Stimulated activated CD8-positive, alpha-beta memory T cell treated with anti-CD3 and anti-CD28 coated beads, Interleukin-15, amount 100 ng/mL, for 24 hours (primary cell): ENCODE data around the gene RNF213.
A peak's percentile ranks its signal among the peaks of the same experiment; 100 is the strongest.

Experiments
- DNase-seq: peaks from one replicate; pipeline ENCODE4 v3.0.0-alpha.2; 2020; ENCODE audit warnings: low read depth

The RNF213 gene

GRCh38 chr17:80260791-80261158 lies at the start of gene RNF213:
TSS of gene RNF213 (plus strand) at chr17:80260852. CDS start at chr17:80263682, 2,830 bp downstream.
- no peak for DNase-seq

DNA sequence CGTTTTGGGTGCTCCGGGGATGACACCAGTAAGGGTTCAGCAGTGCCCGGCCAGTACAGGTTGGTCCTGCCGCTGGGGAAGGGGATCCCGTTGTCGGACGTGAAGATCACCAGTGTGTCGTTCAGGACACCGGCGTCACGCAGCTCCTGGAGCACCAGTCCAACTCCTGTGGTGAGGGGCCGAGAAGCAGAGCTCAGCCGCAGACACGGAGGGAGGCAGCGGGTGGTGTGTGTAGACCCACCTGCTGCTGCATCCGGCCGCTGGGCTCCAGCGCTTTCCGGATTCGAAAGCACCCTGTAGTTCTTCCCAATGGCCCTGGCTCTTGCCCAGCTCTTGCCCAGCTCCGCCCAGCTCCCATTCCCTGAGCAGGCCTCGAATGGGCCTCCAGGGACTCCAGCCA lies 48.5 kb upstream of the RNF213 start:
- DNase-seq = no peak

DNA sequence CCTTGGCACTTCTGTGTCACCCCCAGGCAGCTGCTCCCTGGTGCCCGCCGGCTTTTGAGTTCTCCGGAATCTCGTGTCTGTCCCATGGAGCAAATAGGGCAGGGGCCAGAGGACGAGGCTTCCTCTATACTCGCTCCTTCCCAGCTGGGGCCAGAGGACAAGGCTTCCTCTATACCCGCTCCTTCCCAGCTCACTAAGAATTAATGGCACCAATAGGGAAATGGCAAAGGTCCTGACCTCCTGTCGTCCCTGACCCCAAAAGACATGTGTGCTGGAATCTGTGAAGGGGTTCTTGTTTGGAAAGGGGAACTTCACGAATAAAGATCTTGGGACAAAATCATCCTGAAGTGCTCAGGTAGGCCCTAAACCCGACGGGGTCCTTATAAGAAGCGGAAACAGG lies 48.1 kb upstream of the RNF213 start:
- DNase-seq = no peak

DNA sequence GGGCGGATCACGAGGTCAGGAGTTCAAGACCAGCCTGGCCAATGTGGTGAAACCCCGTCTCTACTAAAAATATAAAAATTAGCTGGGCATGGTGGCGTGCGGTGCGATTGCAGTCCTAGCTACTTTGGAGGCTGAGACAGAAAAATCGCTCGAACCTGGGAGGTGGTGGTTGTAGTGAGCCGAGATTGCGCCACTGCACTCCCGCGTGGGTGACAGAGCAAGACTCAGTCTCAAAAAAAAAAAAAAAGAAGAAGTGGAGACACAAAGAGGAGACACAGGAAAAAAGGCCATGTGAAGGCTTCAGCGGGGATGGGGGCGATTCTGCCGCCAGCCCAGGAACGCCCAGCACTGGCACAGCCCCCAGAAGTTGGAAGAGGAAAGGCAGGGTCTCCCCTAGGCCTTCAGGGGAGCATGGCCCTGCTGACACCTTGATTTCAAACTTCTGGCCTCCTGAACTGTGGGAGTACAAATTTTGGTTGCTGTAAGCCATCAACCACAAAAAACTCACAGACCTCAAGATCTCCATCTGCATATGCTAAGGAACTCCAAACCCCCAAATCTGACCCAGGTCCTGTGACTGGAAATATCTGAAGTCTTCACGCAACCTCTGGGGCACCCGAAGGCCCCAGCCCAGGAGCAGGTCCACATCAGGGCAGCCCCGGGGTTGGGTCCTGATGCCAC lies 47.5 kb upstream of the RNF213 start:
- no peak for DNase-seq

- DNase-seq = no peak
Observed at GRCh38 chr17:80213643-80213975, 47.0 kb upstream of the RNF213 start.

GRCh38 chr17:80214012-80214877 lies 46.4 kb upstream of the RNF213 start:
- no peak for DNase-seq

GRCh38 chr17:80214878-80215210 lies 45.8 kb upstream of the RNF213 start:
- DNase-seq = no peak

DNA sequence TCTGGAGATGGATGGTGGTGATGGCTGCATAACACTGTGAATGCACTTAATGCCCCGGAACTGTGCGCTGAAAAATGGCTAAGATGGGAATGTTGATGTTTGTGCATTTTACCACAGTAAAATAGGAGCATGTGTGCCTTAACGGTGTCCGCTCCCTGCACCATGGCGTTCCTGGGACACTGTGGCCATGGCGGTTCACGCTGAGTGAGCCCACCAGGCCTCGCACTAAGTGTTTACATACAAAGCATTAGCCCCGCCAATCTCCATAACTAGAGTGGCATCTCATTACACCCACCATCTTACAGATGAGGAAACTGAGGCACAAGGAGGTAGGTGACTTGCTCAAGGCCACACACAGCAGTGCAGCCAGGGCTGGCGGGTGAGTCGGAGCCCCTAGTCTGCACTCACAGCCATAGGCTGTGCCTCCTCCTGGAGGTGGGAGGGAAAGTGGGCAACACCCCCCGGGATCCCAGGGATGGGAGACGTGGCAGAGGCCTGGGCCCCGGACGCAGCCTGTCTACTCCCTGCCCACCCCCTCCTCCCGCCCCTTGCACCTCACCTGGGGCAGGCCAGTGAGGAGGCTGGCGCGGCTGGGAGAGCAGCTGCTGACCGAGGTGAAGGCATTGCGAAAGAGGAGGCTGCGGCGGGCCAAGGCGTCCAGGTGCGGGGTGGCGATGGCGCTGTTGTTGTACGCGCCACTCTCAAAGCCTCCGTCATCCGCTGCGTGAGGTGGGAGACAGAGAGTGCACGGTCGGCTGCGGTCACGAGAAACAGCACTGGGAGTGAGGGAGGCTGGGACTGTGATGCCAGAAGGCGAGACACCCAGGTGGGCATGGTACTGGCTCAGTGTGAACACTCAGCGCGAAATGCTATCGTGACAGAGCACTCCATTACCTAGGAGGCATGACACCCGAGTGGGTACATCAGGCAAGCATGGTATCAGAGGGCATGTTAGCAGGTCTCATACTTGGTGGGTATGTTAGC lies 43.9 kb upstream of the RNF213 start:
- no peak for DNase-seq

DNA sequence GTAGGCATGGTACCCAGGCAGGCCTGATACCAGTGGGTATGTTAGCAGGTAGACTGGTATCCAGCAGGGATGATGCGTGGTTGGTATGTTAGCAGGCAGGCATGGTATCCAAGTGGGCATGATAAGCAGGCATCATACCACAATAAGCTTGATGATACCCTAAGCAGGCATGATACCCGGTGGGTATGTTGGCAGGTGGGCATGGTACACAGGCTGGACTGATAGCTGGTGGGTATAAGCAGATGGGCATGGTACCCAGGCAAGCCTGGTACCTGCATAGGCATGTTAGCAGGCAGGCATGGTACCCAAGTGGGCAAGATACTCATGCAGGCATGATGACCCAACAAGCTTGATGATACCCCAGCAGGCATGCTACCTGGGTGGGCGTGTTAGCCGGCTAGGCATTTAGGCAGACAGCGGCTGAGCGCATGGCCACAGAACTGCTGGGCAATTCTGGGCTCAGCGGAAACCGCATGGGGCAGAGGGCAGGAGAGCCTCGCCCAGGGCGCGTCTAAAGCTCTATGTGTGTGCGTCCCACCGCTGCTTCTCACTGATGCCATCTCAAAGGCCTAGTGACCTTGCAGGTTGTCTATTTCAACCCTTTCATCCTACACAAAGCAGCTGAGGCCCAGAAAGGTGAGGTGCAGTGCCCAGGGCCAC lies 42.8 kb upstream of the RNF213 start:
- DNase-seq = no peak

DNA sequence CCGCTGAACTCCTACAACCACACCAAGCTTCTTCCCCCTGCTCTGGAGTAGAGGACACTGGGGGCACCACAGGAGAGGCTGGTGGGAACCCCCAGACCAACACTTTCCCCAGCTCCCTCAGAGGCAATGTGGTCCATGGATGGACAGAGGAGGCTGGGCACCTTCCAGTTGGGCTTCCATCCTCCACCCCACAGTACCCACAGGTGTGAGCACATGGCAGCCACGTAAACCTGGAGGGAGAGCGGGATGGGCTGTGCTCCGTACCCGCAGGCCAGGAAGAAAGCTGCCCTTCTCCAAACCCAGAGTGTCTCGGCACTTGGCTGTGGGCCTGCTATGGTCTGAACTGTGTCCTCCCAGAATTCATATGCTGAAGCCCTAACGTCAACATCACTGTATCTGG lies 42.3 kb upstream of the RNF213 start:
- DNase-seq = no peak

DNA sequence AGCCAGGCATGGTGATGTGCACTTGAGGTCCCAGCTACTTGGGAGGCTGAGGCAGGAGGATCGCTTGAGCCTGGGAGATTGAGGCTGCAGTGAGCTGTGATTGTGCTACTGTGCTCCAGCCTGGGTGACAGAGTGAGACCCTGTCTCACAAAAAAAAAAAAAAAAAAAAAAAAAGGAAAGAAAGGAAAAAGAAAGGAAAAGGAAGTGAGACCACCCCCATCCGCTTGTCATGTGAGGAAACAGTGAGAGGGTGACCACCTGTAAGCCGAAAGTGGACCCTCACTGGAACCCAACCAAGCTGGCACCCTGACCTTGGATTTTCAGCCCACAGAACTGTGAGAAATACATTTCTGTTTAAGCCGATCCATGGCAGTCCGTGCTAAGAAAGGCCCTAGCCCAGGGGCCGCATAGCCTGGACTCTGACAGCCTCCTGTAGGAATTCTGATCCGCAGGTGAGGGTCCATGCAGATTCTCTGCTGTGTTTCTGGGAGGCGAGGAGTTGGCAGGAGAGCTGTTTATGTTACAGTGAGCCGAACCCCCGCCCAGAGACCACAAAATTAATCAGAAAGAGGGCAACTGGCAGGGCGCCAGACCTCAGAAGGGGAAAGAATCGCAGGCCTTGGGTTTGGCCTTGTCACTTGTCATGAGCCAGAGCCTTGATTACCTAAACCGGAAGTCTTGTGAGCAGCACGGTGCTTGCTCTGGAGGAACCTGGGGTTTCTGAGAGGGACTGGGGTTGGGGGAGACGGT lies 41.5 kb upstream of the RNF213 start:
- DNase-seq = peak; percentile 78

GRCh38 chr17:80219763-80220053 lies 40.9 kb upstream of the RNF213 start:
- DNase-seq = no peak

DNA sequence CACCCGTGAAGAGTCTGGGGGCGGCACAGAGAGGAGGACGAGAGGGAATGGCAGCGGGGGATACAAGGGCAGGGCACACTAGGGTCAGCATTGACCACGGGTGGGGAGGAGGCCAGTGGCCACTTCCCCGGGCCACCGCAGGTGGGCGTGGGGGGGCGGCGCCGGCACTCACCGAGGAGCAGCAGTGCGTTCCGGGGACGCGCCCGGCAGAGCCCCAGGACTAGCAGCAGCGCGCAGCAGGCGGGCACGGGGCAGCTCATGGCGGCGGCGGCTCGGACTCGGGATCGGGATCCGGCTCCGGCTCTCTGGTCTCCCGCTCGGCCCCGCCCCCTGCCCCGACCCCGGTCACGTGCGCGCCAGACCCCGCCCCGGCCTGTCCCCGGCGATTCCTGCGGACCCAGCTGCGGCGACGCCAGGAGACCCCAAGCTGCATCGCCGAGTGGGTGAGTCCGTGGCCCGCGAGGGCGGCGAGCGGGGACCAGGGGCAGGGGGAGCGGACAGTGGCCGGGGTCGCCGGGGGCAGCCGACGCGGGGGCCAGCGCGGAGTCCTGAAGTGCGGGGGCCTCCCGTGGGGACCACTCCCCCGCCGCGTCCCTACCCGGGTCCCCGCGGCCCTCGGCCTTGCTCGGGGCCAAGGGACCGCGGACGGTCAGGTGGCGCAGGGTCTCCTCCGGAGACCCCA lies 40.5 kb upstream of the RNF213 start, which contains the start of the genes SGSH and SLC26A11:
TSS of gene SGSH (minus strand) at position 280 of the 682 bp plus-strand sequence. CDS start at position 260, 20 bp downstream.
TSS of gene SLC26A11 (plus strand) at position 374 of the 682 bp plus-strand sequence. CDS start 1,134 bp downstream, outside the sequence.
- peak; percentile 40 for DNase-seq

- no peak for DNase-seq
Observed at GRCh38 chr17:80220736-80221215, 39.9 kb upstream of the RNF213 start.

DNA sequence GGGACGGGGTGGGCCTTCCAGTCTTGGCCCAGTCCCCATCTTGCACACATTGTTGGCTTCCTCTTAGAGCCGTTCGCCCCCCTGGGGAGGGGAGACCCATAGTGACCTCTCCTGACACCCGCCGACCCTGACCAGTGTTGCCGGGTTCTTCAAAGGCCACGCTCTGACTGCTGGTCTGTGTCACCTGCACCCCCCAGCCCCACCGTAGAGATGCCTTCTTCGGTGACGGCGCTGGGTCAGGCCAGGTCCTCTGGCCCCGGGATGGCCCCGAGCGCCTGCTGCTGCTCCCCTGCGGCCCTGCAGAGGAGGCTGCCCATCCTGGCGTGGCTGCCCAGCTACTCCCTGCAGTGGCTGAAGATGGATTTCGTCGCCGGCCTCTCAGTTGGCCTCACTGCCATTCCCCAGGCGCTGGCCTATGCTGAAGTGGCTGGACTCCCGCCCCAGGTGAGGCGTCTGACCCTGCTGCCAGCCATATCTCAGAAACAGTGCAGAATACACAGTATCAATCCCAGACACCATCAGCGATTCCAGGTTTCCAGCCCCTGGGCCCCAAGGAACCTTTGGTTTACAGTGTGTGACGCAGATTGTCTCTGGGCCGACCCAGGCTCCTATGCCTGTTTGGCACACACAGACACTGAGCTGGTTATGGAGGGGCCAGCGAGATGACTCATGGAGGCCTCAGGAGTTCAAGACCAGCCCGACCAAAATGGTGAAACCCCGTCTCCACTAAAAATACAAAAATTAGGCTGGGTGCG lies 39.1 kb upstream of the RNF213 start:
- DNase-seq = no peak

DNA sequence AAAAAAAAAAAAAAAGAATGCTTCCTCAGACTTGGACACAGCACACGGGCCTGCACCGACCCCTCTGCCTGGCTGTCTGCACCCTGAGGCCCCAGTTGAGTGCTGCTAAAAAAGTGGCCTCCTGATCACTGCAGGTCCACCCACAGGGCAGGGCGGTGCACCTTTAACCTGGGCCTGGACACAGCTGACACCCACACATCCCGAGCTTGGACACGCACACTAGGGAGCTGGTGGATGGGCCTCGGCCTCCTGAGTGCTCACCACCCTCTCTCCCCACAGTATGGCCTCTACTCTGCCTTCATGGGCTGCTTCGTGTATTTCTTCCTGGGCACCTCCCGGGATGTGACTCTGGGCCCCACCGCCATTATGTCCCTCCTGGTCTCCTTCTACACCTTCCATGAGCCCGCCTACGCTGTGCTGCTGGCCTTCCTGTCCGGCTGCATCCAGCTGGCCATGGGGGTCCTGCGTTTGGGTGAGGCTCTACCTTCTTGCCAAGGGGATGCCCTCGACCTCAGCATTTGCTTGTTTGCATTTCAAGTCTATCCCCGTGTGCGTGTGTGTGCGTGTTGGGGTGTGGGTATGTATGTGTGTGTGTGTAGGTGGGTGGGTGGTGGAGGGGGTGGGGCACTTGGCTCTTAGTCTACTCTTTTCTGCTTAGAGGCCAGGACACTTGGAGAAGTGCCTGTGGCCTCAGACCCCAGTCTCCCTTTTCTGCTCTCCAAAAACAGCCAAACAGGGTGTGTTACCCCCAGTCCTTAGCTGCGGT lies 38.1 kb upstream of the RNF213 start:
- no peak for DNase-seq

GRCh38 chr17:80223142-80223815 lies 37.4 kb upstream of the RNF213 start:
- no peak for DNase-seq

- no peak for DNase-seq
Observed at GRCh38 chr17:80223838-80224497, 36.7 kb upstream of the RNF213 start.
